ENCODE measurements around the gene AKR1C2. TPM values are rescaled to one million over a fixed set of nuclear protein-coding genes. Genes with fewer than 3 reads are reported as not detected.

AKR1C2 gene
- total RNA-seq, 1 experiment from 2014 or later = 0.25 TPM

DNA sequence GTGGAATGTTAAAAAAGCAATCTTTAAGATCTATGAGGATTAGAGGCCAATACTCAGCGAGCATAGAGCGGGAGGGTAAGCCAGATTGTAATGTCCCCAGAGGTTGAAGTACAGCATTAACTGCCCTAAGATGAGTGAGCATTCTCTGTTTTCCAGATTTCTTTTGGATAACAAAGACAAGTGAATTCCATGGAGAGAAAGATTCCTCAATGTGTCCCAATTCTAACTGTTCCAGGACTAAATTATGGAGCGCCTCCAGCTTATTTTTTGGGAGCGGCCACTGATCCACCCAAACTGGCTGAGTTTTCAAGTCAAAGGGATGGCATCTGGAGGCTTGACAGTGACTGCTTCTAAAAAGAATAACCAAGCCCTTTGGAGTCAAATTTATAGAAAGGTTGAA lies 39.3 kb upstream of the AKR1C2 start:
- Histone ChIP-seq H3K9me2 (ENCODE audit: insufficient read depth) (no peaks in the 10 kb centered on the region), H3K27me3 (ENCODE audit: insufficient read depth, low read length) (no peaks in the 10 kb centered on the region), H3K4me1 (ENCODE audit: control insufficient read depth in 1 of 2, insufficient read depth in 2 of 2, low read length in 2 of 2) (no peaks in the 10 kb centered on the region), H3K4me2 (ENCODE audit: low read length) (no peak overlapping the region), H3K9me3 (ENCODE audit: control insufficient read depth in 1 of 2, insufficient read depth in 1 of 2, low read depth in 1 of 2, low read length in 2 of 2) (no peaks in the 10 kb centered on the region), H2AFZ (ENCODE audit: low read depth, low read length, poor library complexity, severe bottlenecking) (no peak overlapping the region), H3K27ac (ENCODE audit: low read depth, low read length) (no peak overlapping the region), H3K36me3 (ENCODE audit: control insufficient read depth in 1 of 2, insufficient read depth in 2 of 2, low read length in 2 of 2) (no peaks in the 10 kb centered on the region), H3K4me3 (replicated peaks in 1 of 2; ENCODE audit: low read depth in 1 of 2, low read length in 2 of 2) (no peak overlapping the region), H4K20me1 (ENCODE audit: insufficient read depth) (no peaks in the 10 kb centered on the region), H3K9ac (ENCODE audit: low read length) (no peak overlapping the region), H3K79me2 (ENCODE audit: insufficient read depth, low read length) (no peaks in the 10 kb centered on the region)
- ChIA-PET CTCF (no interaction called here), RAD21 (ENCODE audit: low non-redundant PET in 1 of 2, low total read pairs in 2 of 2, uncharacterized antibody in 2 of 2, unreplicated experiment in 2 of 2) (no interaction called here), POLR2A (no interaction called here)
- no peak for ATAC-seq
- no peak for DNase-seq (ENCODE audit: low read depth, low spot score)
- no TSS peak for BruUV-seq (replicated peaks)
- TF ChIP-seq TCF7L2 (IDR thresholded peaks at IDR 0.05; ENCODE audit: borderline replicate concordance, extremely low read depth, insufficient read depth, insufficient read length) (no peak), MAX (IDR thresholded peaks at IDR 0.05) (no peak), REST (IDR thresholded peaks at IDR 0.05; ENCODE audit: low read depth) (no peak), ZNF274 (IDR thresholded peaks at IDR 0.05; ENCODE audit: low read depth, low read length) (no peak), YY1 (IDR thresholded peaks at IDR 0.05; ENCODE audit: extremely low read depth, insufficient replicate concordance, low read depth, low read length) (no peak), SRF (IDR thresholded peaks at IDR 0.05; ENCODE audit: low read depth) (no peak), EZH2 (IDR thresholded peaks at IDR 0.05) (no peak), JUND (IDR thresholded peaks at IDR 0.05) (no peak), ELF1 (IDR thresholded peaks at IDR 0.05; ENCODE audit: borderline replicate concordance, low read depth) (no peak), EZH2phosphoT487 (IDR thresholded peaks at IDR 0.05; ENCODE audit: borderline replicate concordance) (no peak), CTCF (IDR thresholded peaks at IDR 0.05 in 2 of 3, conservative IDR thresholded peaks at IDR 0.05 in 1 of 3; ENCODE audit: borderline replicate concordance in 1 of 3, insufficient read depth in 1 of 3, low read depth in 2 of 3, low read length in 2 of 3) (no peak), EGR1 (IDR thresholded peaks at IDR 0.05; ENCODE audit: low read depth) (no peak), POLR2A (IDR thresholded peaks at IDR 0.05; ENCODE audit: borderline replicate concordance, extremely low read depth, insufficient read depth, insufficient read length) (no peak), POLR2AphosphoS5 (IDR thresholded peaks at IDR 0.05; ENCODE audit: low read depth, low read length) (no peak), ZFX (IDR thresholded peaks at IDR 0.05) (no peak), FOSL1 (IDR thresholded peaks at IDR 0.05; ENCODE audit: low read depth) (no peak)
- TF ChIP-seq, protein P1, sequence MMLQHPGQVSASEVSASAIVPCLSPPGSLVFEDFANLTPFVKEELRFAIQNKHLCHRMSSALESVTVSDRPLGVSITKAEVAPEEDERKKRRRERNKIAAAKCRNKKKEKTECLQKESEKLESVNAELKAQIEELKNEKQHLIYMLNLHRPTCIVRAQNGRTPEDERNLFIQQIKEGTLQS (IDR thresholded peaks at IDR 0.05) = no peak
- intact Hi-C loops (cut with micrococcal nuclease) = no loop called here

All from HCT116 (cell line).